Activated naive CD8-positive, alpha-beta T cell (primary cell): ENCODE measurements around the gene INTS6.

Source experiments
- H3K27ac Mint-ChIP-seq: one replicate; pipeline ENCODE4 v1.8.0; 2021; ENCODE audit warnings: mixed read lengths
- H3K27me3 Mint-ChIP-seq: one replicate; pipeline ENCODE4 v1.8.0; 2021; ENCODE audit warnings: mixed read lengths
- H3K36me3 Mint-ChIP-seq: one replicate; pipeline ENCODE4 v1.8.0; 2021; ENCODE audit warnings: mixed read lengths
- H3K4me1 Mint-ChIP-seq: one replicate; pipeline ENCODE4 v1.8.0; 2021; ENCODE audit warnings: low read depth, mixed read lengths
- H3K4me3 Mint-ChIP-seq: one replicate; pipeline ENCODE4 v1.8.0; 2021; ENCODE audit warnings: mild to moderate bottlenecking, mixed read lengths
- H3K9me3 Mint-ChIP-seq: one replicate; pipeline ENCODE4 v1.8.0; 2021; ENCODE audit warnings: low read depth, mixed read lengths

INTS6 gene

GRCh38 chr13:51332566-51333361, 120.1 kb downstream of the INTS6 start:
- Mint-ChIP-seq H3K9me3 (no peaks in the 10 kb centered on the region), H3K27ac (no peak overlapping the region), H3K4me3 (no peak overlapping the region), H3K27me3 (no peaks in the 10 kb centered on the region), H3K4me1 (peaks cover 18% of the 10 kb centered on the region), H3K36me3 (peaks cover 2% of the 10 kb centered on the region)

GRCh38 chr13:51331354-51331861, 121.4 kb downstream of the INTS6 start:
- Mint-ChIP-seq H3K4me3 (no peak overlapping the region), H3K9me3 (no peaks in the 10 kb centered on the region), H3K36me3 (peaks cover 2% of the 10 kb centered on the region), H3K4me1 (peaks cover 18% of the 10 kb centered on the region), H3K27me3 (no peaks in the 10 kb centered on the region), H3K27ac (no peak overlapping the region)

- Mint-ChIP-seq H3K36me3 (peaks cover 2% of the 10 kb centered on the region), H3K27me3 (no peaks in the 10 kb centered on the region), H3K4me3 (no peak overlapping the region), H3K9me3 (no peaks in the 10 kb centered on the region), H3K27ac (peak overlapping the region; percentile 41), H3K4me1 (peaks cover 18% of the 10 kb centered on the region)
Observed at GRCh38 chr13:51330791-51331190, 122.0 kb downstream of the INTS6 start.

- Mint-ChIP-seq H3K27ac (no peak overlapping the region), H3K27me3 (no peaks in the 10 kb centered on the region), H3K9me3 (no peaks in the 10 kb centered on the region), H3K4me1 (peaks cover 18% of the 10 kb centered on the region), H3K4me3 (no peak overlapping the region), H3K36me3 (no peaks in the 10 kb centered on the region)
Observed at GRCh38 chr13:51329606-51330005, 123.2 kb downstream of the INTS6 start.

GRCh38 chr13:51328488-51328887, 124.3 kb downstream of the INTS6 start:
- Mint-ChIP-seq H3K4me3 (no peak overlapping the region), H3K4me1 (peaks cover 18% of the 10 kb centered on the region), H3K27ac (no peak overlapping the region), H3K36me3 (no peaks in the 10 kb centered on the region), H3K9me3 (no peaks in the 10 kb centered on the region), H3K27me3 (no peaks in the 10 kb centered on the region)

GRCh38 chr13:51327961-51328360, 124.9 kb downstream of the INTS6 start:
- no peaks in the 10 kb centered on the region for H3K9me3 Mint-ChIP-seq
- no peaks in the 10 kb centered on the region for H3K27me3 Mint-ChIP-seq
- no peaks in the 10 kb centered on the region for H3K36me3 Mint-ChIP-seq
- no peak overlapping the region for H3K4me3 Mint-ChIP-seq
- H3K4me1 Mint-ChIP-seq = peaks cover 16% of the 10 kb centered on the region
- no peak overlapping the region for H3K27ac Mint-ChIP-seq

- Mint-ChIP-seq H3K36me3 (no peaks in the 10 kb centered on the region), H3K27ac (no peak overlapping the region), H3K9me3 (no peaks in the 10 kb centered on the region), H3K27me3 (no peaks in the 10 kb centered on the region), H3K4me1 (peaks cover 11% of the 10 kb centered on the region), H3K4me3 (no peak overlapping the region)
Observed at GRCh38 chr13:51326777-51327176, 126.1 kb downstream of the INTS6 start.

- Mint-ChIP-seq H3K4me1 (peaks cover 4% of the 10 kb centered on the region), H3K27ac (no peak overlapping the region), H3K36me3 (no peaks in the 10 kb centered on the region), H3K9me3 (no peaks in the 10 kb centered on the region), H3K27me3 (no peaks in the 10 kb centered on the region), H3K4me3 (no peak overlapping the region)
Observed at GRCh38 chr13:51325837-51326236, 127.0 kb downstream of the INTS6 start.

- no peak overlapping the region for H3K4me3 Mint-ChIP-seq
- H3K27me3 Mint-ChIP-seq = no peaks in the 10 kb centered on the region
- no peaks in the 10 kb centered on the region for H3K36me3 Mint-ChIP-seq
- H3K4me1 Mint-ChIP-seq = no peaks in the 10 kb centered on the region
- H3K27ac Mint-ChIP-seq = no peak overlapping the region
- H3K9me3 Mint-ChIP-seq = no peaks in the 10 kb centered on the region
Observed at GRCh38 chr13:51324714-51325420, 128.0 kb downstream of the INTS6 start.

- H3K36me3 Mint-ChIP-seq = no peaks in the 10 kb centered on the region
- no peaks in the 10 kb centered on the region for H3K9me3 Mint-ChIP-seq
- H3K4me1 Mint-ChIP-seq = no peaks in the 10 kb centered on the region
- H3K4me3 Mint-ChIP-seq = no peak overlapping the region
- H3K27ac Mint-ChIP-seq = no peak overlapping the region
- no peaks in the 10 kb centered on the region for H3K27me3 Mint-ChIP-seq
Observed at GRCh38 chr13:51323824-51324511, 128.9 kb downstream of the INTS6 start.

- Mint-ChIP-seq H3K4me3 (no peak overlapping the region), H3K27ac (no peak overlapping the region), H3K4me1 (no peaks in the 10 kb centered on the region), H3K36me3 (no peaks in the 10 kb centered on the region), H3K27me3 (no peaks in the 10 kb centered on the region), H3K9me3 (no peaks in the 10 kb centered on the region)
Observed at GRCh38 chr13:51322826-51323225, 130.0 kb downstream of the INTS6 start.

GRCh38 chr13:51321836-51322235, 131.0 kb downstream of the INTS6 start:
- Mint-ChIP-seq H3K27ac (no peak overlapping the region), H3K27me3 (no peaks in the 10 kb centered on the region), H3K4me1 (no peaks in the 10 kb centered on the region), H3K9me3 (no peaks in the 10 kb centered on the region), H3K36me3 (no peaks in the 10 kb centered on the region), H3K4me3 (no peak overlapping the region)

- no peaks in the 10 kb centered on the region for H3K36me3 Mint-ChIP-seq
- H3K4me3 Mint-ChIP-seq = no peak overlapping the region
- no peaks in the 10 kb centered on the region for H3K9me3 Mint-ChIP-seq
- H3K4me1 Mint-ChIP-seq = no peaks in the 10 kb centered on the region
- no peak overlapping the region for H3K27ac Mint-ChIP-seq
- no peaks in the 10 kb centered on the region for H3K27me3 Mint-ChIP-seq
Observed at GRCh38 chr13:51318876-51319275, 134.0 kb downstream of the INTS6 start.

GRCh38 chr13:51318015-51318414, 134.8 kb downstream of the INTS6 start:
- no peak overlapping the region for H3K4me3 Mint-ChIP-seq
- H3K27ac Mint-ChIP-seq = no peak overlapping the region
- H3K9me3 Mint-ChIP-seq = no peaks in the 10 kb centered on the region
- no peaks in the 10 kb centered on the region for H3K27me3 Mint-ChIP-seq
- no peaks in the 10 kb centered on the region for H3K4me1 Mint-ChIP-seq
- H3K36me3 Mint-ChIP-seq = no peaks in the 10 kb centered on the region

GRCh38 chr13:51317262-51317661, 135.6 kb downstream of the INTS6 start:
- Mint-ChIP-seq H3K27me3 (peaks cover under 1% of the 10 kb centered on the region), H3K27ac (no peak overlapping the region), H3K9me3 (no peaks in the 10 kb centered on the region), H3K4me1 (no peaks in the 10 kb centered on the region), H3K36me3 (no peaks in the 10 kb centered on the region), H3K4me3 (no peak overlapping the region)
